ENCODE data around the gene UST. TPM values are rescaled to one million over a fixed set of nuclear protein-coding genes. Genes with fewer than 3 reads are reported as not detected.

Gene UST
- total and polyA plus RNA-seq, 2 of the 8 experiments (the other 6 are each of a cell fraction or from before 2014, with no cell fraction given): 13.5 to 34.5 TPM

GRCh38 chr6:149049230-149049629, 302.4 kb downstream of the UST start:
- CTCF ChIA-PET (ENCODE audit: partially characterized antibody): interaction anchor here (1.4 to 1.5 kb wide), 2 partner anchors 12 to 21 kb away, joined by 3 to 4 read pairs; no protein-coding TSS in a partner anchor
- no peaks in the 10 kb centered on the region for H3K79me2 ChIP-seq (ENCODE audit: control insufficient read depth in 1 of 2, insufficient read depth in 2 of 2, low read length in 2 of 2)

More at GRCh38 chr6:149049230-149049629, 302.4 kb downstream of the UST start:
- no peak overlapping the region for H3K23ac ChIP-seq (ENCODE audit: insufficient read length)
- no peak overlapping the region for H3K4ac ChIP-seq (replicated peaks; ENCODE audit: insufficient read length, low read depth, low read length)
- DNase-seq (ENCODE audit: low read depth in 1 of 2, low spot score in 2 of 2) (no peak), FAIRE-seq (no peak)
- POLR2A ChIA-PET (ENCODE audit: partially characterized antibody): interaction anchor here (0.6 to 1.4 kb wide), 2 partner anchors 14 to 86 kb away, joined by 3 read pairs; no protein-coding TSS in a partner anchor
- H3K4me3 ChIP-seq (ENCODE audit: extremely low read depth in 1 of 4, insufficient read depth in 2 of 4, low read depth in 3 of 4, low read length in 4 of 4): no peak overlapping the region
- H2AK5ac ChIP-seq (ENCODE audit: low read depth, low read length): no peak overlapping the region
- H3K56ac ChIP-seq (replicated peaks; ENCODE audit: insufficient read length, low read depth, low read length): no peak overlapping the region
- no peak overlapping the region for H2BK120ac ChIP-seq (replicated peaks; ENCODE audit: low read depth, low read length)
- no peak overlapping the region for H3K18ac ChIP-seq (ENCODE audit: extremely low read depth, low read length)
- peaks cover 0 to 12% (median 7%) of the 10 kb centered on the region in 4 experiments; a peak in 6 of 7 replicates for H3K4me1 ChIP-seq (replicated peaks in 1 of 4; ENCODE audit: control insufficient read depth in 3 of 4, insufficient read depth in 4 of 4, low read length in 3 of 4)
- H2BK20ac ChIP-seq (ENCODE audit: low read length): no peak overlapping the region
- no peaks in the 10 kb centered on the region for H3K9me3 ChIP-seq (ENCODE audit: insufficient read depth in 2 of 2, low read depth in 1 of 2, low read length in 1 of 2)
- H2BK5ac ChIP-seq (ENCODE audit: low read depth, low read length): no peak overlapping the region
- H4K5ac ChIP-seq (ENCODE audit: insufficient read length, low read depth, low read length): no peak overlapping the region
- 68% methylated on average over 2 of the region's 2 CpGs; no CpG with 5 or more reads in 1 of the 2 experiments for WGBS, 2 experiments (ENCODE audit: extremely low coverage in 1 of 2, insufficient coverage in 1 of 2, insufficient read length in 1 of 2, insufficient replicate concordance in 2 of 2, low coverage in 1 of 2, low lambda C conversion rate in 2 of 2, missing lambda C conversion rate in 1 of 2)
- H3K4me2 ChIP-seq (ENCODE audit: insufficient read depth in 1 of 2, low read depth in 2 of 2, low read length in 2 of 2): no peak overlapping the region
- no peak overlapping the region for H3K9ac ChIP-seq (replicated peaks in 1 of 4; ENCODE audit: extremely low read depth in 1 of 4, low read depth in 3 of 4, low read length in 3 of 4)
- H4K91ac ChIP-seq (replicated peaks; ENCODE audit: insufficient read length, low read length): no peak overlapping the region
- H3K36me3 ChIP-seq (ENCODE audit: control insufficient read depth in 2 of 4, insufficient read depth in 4 of 4, low read length in 3 of 4): peaks cover 0 to 3% (median 0%) of the 10 kb centered on the region in 4 experiments; a peak in 1 of 8 replicates
- H3K27me3 ChIP-seq (replicated peaks in 1 of 4; ENCODE audit: control insufficient read depth in 3 of 4, extremely low read depth in 1 of 4, insufficient read depth in 3 of 4, low read length in 3 of 4): no peaks in the 10 kb centered on the region
- H2BK12ac ChIP-seq (ENCODE audit: low read depth, low read length): no peak overlapping the region
- H3K27ac ChIP-seq (ENCODE audit: low read depth, low read length): no peak overlapping the region
- no peaks in the 10 kb centered on the region; the same call in 1 of the 2 replicates for H3K79me1 ChIP-seq (ENCODE audit: low read depth, low read length)
- no peak overlapping the region for H2BK15ac ChIP-seq (ENCODE audit: low read length)
- H4K8ac ChIP-seq (ENCODE audit: extremely low read depth, insufficient read depth, low read length): no peak overlapping the region
- no peak overlapping the region for H2AFZ ChIP-seq (ENCODE audit: low read length)
- H3K14ac ChIP-seq (ENCODE audit: insufficient read length): no peak overlapping the region
- TF ChIP-seq ASH2L (IDR thresholded peaks at IDR 0.05; ENCODE audit: low read length) (no peak), SIX5 (IDR thresholded peaks at IDR 0.05; ENCODE audit: low read depth, low read length) (no peak), TAF1 (IDR thresholded peaks at IDR 0.05; ENCODE audit: low read depth, low read length) (no peak), ATF2 (IDR thresholded peaks at IDR 0.05; ENCODE audit: low read length) (no peak), PHF8 (conservative IDR thresholded peaks at IDR 0.05; ENCODE audit: low read depth, low read length) (no peak), KDM5A (IDR thresholded peaks at IDR 0.05; ENCODE audit: low read length) (no peak), RXRA (IDR thresholded peaks at IDR 0.05; ENCODE audit: insufficient read depth, low read depth, low read length) (no peak), KDM1A (IDR thresholded peaks at IDR 0.05; ENCODE audit: borderline replicate concordance, low read length) (no peak), EZH2 (IDR thresholded peaks at IDR 0.05; ENCODE audit: low read depth, low read length, severe bottlenecking) (no peak), TCF12 (IDR thresholded peaks at IDR 0.05; ENCODE audit: low read depth, low read length) (no peak)
- no peaks in the 10 kb centered on the region for H4K20me1 ChIP-seq (replicated peaks in 1 of 2; ENCODE audit: control insufficient read depth in 1 of 2, insufficient read depth in 2 of 2, low read length in 2 of 2)
- H3K23me2 ChIP-seq (ENCODE audit: low read depth, low read length): no peaks in the 10 kb centered on the region

All from H1 (cell line).